IPS DF 4.7 (cell line): Measurements from ENCODE around the gene ERCC2.

Experiments
- DNase-seq: peaks from one replicate; pipeline ENCODE4 v3.0.0-alpha.2; 2013; ENCODE audit warnings: low spot score; ENCODE audit errors: extremely low read depth

ERCC2 gene

DNA sequence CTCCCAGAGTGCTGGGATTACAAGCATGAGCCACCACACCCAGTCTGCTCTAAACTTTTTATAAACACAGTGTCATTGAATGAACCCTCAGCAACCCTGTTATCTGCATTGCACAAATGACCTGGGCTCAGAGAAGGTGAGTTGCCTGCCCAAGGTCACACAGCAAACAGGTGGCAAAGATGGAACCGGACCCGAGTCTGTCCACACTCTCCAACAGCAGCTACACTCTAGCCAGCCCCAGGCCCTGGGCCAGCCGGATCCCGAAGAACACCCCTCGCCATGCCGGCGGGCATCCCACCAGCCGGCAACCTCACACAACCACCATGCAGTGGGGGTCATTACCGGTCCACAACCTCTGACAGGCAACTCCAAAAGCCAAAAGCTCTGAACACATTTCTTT, 14.5 kb downstream of the ERCC2 start:
- no peak for DNase-seq

DNA sequence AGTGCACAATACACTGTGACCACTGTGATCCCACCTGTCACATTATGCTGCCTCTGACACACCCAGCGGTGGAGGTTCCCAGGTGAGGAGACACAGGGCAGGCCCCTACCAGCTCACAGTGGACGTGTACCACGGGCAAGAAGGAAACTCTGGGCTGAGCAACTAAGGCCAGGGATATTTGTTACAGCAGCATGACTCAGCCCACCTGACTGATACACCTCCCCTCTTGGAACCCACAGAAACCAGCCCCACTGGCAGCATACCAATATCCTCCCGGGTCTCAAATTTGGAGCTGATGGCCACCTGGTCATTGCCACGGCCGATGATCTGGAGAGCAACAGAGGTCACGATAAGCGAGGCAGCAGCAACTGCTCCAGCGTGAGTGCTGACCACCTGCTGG, 15.0 kb downstream of the ERCC2 start:
- no peak for DNase-seq

DNA sequence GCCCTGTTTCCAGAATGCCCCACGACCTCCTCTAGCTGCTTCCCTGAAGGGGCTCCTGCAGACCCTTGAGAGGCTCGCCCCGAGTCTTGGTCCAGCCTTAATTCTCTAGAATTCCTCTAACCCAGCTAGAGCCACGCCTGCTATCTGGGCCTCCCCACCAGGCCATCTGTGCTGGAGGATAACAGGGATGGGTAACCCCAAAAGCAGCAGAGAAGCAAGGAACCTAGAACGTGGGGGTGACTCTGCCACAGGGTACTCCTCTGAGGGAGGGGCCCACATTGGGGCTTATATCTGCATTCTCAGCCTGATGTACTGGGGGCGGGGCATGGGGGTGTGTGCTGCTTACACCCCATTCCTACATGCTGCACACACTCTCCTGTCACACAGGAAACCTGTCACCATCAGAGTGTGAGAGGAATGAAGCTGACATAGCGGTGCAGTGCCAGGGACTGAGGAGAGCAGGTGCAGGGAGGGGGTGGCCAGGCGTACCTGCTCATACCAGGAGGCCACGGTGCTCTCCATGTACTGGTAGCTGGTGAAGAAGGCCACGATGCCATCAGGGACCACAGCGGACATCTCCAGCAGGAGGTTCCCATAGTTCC, 16.0 kb downstream of the ERCC2 start:
- DNase-seq: no peak

DNA sequence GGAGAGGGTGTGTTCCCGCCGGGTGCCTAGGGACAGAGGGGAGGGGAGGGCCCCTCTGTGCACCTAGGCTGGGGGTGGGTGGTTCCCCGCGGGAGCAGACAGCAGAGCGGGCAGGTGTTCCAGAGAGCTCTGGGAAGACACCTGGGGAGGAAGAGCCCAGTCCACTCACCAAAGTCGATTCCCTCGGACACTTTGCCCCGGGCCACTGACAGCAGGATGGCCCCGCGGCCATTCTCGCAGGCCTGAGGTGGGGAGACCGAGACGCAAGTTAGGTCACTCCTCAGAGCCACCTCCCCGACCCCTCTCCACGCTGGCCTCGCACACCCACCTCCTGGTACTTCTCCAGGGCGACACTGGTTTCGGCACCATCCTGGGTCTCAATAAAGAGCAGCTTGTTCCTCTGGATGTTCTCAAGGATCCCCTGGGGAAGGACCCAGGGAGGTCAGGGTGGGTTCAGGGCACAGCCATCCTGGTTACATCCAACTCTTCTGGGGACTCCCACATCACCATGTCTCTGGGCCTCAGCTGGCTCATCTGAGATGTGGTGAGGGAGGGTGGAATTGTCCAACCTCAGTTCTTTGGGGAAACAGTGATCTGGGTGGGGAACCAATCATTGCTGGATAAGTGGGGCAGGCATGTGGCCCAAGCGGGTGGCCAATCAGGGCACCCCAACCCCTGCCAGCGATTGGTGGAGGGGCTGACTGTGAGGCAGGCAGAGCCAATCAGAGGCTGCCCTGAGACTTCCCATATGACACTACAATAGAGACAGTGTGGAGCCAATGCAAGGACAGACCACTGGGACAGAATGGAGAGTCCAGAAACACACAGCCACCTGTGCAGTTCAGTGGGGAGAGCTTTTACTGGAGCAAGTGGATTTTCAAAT, 17.2 kb downstream of the ERCC2 start:
- DNase-seq: no peak

DNA sequence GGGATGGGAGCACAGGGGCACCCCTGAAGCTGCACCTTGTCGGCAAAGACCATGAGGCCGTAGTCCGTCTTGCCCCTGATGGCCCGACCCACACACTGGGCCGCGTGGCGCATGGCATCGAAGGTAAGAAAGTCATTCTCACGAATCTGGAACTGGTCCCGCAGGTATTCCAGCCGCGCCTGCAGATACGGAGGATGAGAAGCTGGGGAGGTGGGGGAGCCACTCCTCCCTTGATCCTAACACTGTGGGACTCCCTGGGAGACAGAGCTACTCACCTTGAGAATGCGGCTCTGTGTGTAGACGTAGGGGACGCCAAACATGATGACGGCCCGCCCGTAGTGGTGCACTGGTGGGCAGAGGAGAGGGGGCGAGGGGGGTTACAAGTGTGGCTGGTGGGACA, 17.9 kb downstream of the ERCC2 start:
- DNase-seq: no peak

DNA sequence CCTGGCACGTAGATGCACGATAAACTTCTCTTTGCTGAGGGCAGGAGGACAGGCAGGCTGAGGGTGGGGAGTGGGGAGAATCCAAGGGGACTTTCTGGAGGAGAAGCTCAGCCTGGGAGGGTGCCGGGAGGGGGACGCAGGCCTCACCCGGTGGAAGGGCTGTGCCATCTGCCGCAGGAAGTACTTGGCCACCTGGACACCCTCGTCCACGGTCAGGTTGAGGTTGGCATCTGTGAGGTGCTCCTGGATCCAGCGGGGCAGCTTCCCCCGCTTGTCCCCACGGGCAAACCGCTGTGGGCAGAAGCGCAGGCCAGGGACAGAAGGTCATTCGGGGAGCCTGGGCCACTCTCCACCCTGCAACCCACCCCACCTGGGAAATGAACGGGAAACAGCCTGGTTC, 18.3 kb downstream of the ERCC2 start:
- DNase-seq: no peak

DNA sequence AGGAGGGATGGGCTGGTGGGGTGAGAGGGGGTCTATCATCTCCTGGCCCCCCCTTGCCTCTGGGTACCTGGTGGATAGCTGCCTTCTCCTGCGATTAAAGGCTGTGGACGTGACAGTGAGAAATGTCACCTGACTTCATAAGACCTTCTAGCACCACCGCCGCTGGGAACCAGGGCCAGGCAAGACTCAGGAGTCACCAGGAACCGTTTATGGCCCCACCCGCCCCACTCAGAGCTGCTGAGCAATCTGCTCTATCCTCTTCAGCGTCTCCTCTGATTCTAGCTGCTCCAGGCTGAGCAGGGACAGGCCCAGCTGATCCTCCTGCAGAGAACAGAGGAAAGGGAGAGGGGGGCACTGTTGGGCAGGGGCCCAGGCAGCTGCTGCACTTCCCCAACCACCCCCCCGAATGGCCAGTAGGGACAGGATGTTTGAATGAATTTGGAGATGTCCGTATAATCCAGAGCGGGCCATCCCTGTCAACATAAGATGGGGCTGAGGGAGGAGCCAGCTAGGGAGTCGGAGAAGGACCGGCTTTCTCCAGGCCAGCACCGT, 18.9 kb downstream of the ERCC2 start:
- no peak for DNase-seq

DNA sequence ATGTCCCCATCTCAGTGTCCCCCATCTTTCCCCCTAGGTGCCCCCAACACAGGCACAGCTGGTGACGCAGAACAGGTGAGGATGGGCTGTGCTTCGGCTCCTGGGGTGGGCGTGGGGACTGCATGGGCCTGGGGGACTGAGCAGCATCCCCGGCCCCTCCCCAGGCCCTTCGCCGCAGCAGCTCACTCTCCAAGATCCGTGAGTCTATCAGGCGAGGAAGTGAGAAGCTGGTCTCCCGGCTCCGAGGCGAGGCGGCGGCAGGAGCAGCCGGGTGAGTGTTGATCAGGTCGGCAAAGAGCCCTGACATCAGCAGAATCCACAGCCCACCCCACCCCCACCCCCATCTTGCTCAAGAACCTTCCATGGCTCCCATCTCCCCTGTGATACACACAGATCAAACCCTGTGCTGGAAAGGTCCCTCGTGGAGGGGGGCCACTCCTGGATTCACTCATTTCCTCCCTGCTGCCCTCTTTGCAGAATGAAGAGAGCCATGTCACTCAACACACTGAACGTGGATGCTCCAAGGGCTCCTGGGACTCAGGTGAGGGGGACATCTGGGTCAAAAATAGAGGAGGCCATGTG, 19.8 kb downstream of the ERCC2 start:
- no peak for DNase-seq

DNA sequence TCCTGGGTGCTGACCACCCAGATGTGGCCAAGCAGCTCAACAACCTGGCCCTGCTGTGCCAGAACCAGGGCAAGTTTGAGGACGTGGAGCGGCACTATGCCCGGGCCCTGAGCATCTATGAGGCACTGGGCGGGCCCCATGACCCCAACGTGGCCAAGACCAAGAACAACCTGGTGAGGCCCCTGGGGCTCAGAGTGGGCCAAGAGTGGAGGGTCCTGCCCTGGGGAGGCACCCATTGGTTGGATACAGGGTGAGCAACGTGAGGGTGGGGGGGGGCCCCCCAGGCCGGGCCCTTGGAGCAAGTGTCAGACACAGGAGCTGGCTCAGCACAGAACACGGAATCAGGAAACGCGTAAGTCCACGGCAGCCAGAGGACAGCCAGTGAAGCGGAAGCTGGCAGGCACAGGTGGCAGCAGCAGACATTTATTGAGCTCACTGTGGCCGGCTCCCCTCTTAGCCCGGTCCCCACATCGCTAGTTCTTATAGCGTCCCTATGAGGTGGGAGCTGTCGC, 20.9 kb downstream of the ERCC2 start:
- DNase-seq: no peak

DNA sequence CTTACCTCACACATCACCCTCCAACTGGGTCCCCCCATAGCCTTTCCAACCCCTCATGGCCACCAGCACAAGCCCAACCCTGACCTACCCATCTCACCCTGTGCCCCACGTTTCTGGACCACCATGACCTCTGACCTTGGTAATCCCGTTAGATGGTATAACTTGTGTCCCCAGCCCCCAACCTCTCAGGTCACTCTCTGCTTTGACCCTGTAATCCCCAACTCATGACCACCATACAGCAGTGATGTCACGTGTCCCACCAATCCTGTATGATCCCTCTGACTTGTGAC, 21.3 kb downstream of the ERCC2 start:
- no peak for DNase-seq

DNA sequence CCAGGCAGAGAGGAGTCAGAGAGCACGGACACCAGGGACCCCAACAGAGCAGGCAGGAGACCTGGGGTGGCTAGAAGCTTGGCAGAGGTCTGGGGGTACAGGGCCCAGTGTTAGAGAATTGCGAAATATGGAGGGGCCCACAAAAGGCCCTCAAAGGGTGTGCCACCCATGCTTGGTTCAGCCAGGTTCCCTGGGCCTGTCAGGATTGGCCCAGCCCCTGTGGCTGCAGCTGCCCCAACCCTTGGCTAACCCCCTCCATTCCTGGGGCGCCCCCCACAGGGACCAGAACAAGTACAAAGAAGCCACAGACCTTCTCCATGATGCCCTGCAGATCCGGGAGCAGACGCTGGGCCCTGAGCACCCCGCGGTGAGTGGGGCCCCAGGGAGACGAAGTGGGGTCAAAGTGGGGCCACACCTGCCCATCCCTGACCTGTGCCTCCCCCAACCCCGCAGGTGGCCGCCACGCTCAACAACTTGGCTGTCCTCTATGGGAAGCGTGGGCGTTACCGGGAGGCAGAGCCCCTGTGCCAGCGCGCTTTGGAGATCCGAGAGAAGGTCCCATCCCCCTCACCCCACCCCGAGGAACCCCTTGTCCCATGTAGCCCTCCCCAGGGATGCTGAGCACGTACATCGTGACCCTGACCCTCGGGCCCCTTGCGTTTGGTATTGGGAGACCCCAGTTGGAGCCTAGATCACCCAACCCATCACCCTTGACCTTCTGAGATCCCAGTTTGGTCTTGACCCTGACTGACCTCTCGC, 21.8 kb downstream of the ERCC2 start:
- no peak for DNase-seq

DNA sequence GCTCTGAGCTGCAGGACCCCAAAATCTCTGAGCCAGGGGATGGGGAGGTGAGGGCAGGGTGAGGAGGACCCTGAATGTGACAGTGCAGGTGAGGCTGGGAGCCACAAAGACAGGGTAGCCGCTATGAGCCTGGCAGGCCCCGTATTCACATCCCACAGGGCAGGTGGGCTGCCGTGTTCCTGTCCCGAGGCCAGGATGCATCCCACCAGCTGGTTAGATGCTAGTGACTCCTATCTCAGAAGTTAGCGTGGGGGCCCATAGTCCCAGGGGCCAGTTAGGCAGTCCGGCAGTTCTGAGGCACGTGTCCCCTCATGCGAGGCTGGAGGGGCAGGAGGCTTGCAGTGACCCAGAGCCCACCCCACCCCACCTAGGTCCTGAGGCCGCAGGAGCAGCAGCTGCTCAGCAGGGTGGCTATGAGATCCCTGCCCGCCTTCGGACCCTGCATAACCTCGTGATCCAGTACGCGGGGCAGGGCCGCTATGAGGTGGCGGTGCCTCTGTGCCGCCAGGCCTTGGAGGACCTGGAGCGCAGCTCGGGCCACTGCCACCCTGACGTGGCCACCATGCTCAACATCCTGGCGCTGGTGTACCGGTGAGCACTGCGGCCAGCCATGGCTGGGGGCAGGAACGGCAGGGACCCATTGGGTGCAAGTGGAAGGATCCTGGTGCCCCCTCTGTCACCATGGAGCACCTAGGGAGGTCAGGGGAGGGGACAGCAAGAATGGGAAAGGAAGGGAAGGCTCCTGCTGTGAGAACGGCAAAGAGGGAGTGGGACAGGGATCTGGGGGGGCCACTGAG, 22.6 kb downstream of the ERCC2 start:
- DNase-seq: no peak

DNA sequence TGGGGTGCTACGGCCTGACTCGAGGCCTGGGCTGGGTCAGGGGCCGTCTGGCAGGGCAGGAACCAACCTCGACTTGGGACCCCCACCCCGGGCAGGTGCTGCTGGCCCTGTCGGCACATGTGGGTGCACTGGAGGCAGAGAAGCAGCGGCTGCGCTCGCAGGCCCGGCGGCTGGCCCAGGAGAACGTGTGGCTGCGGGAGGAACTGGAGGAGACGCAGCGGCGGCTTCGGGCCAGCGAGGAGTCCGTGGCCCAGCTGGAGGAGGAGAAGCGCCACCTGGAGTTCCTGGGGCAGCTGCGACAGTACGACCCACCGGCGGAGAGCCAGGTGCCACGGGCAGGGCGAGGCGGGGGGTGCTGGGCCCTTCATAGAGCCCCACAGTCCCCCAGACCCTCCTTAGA, 23.9 kb downstream of the ERCC2 start:
- no peak for DNase-seq

DNA sequence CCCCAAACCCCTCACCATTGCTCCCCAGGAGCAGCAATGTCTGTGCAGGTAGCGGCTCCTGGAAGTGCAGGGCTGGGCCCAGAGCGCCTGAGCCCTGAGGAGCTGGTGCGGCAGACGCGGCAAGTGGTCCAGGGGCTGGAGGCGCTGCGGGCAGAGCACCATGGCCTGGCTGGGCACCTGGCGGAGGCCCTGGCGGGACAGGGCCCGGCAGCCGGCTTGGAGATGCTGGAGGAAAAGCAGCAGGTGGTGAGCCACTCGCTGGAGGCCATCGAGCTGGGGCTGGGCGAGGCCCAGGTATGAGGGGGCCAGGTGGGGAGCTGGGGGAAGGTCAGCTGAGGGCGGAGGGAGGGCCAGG, 24.9 kb downstream of the ERCC2 start:
- no peak for DNase-seq

DNA sequence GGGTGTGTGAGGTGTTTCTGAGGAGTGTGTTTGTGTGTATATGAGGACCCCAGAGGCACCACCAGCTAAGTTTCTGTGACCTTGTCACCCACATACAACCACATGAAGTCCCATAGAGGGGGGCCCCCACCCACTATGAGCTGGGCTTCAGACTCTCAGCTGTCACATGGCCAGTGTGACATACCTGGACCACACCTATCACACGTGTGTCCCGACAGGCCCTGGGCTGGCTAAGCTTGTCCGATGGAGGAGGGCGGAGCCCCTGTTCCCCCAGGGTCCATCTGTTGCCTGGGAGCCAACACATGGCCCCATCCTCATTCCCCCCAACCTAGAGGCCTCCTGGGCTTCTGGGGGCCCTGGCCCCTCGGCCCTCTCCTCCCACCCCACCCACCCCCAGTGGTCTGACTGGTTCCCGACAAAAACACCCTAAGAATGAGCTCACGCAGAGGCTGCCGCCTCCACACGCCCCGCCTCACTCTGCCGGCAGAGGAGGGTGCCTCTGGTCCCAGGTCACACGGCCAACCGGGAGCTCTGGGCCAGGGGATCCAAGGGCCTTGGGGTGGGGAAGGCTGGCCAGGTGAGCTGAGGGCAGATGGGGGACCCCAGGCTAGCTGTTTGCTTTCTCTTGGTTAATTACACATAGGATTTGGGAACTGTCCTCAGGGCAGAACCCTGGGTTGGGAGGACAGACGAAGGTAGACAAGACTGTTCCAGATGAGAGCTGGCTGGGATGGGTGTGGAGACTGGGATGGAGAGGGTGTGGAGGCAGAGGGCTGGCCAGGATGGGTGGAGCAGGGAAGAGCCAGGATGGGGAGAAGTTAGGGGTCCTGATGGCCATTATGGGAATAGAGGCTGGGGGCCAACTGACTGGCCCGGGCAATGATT, 25.5 kb downstream of the ERCC2 start:
- DNase-seq: no peak

DNA sequence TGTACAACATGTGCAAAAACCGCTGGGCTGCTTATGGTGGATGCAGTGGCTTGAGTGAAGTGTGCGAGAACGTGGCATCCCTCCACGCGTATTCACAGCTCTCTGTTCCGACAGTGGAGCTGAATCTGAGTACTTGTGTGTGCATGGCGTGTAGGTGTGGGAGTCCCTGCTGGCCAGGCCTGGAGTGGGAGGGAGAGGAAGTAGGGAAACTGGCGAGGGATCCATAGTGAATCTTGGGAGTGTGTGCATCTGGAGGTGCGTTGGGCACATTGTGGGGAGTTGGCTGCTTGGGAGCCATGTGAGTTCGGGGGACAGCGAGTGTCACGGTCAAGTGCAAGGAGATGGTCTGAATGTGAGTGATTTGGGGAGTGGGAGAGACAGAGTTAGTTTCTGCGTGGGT, 27.5 kb downstream of the ERCC2 start:
- no peak for DNase-seq

DNA sequence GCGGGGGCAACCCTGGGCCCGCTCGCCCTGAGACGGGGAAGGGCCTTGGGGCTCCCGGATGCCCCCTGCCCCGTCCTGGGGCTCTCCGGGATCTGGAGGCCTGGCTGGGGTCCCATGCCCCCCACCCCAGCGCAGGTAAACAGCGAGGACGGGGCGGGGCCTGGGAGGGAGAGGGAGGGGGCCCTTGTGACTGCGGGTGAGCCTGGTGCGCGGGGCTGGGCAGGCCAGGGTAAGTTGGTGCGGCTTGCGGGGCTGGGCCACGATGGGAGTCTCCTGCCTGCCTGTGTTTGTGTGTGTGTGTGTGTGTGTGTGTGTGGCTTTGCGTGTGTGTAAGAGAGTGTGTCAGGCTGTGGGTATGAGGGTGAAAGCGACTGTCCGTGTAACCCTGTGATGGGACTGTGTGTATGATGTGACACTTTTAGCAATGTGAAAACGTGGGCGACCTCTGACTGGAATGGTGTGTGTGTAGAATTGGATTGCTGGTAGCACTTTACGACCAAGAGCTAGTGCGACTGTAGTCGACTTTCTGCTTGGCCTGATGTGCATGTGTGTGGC, 29.4 kb downstream of the ERCC2 start:
- no peak for DNase-seq

DNA sequence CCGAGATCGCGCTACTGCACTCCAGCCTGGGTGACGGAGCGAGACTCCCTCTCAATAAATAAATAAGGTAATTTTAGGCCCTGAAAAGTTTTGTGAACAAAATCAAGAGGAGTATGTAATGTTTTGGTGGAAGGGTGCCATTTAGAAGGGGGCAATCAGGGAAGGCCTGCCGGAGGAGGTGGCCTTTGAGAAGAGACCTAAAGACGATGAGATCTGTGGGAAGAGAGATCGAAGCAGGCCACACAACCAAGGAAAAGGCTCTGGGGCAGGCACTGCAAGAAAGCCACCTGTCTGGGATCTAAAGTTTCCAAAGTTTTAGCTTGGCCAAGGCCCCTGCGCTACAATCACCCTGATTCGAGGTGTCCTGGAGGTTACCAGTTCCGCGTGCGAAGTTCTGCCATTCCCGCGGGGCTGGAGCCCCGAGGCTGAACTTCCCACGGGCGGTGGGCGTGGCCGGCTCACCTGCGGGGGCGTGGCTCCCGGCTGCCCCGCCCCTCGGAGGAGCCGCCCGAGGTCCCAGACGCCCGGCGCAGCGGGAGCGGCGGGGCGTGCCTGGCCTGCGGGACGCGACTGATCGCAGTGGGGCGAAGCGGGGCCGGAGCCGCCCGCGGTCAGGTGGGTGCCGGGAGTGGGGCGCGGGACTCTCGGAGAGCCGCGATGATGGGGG, 30.0 kb downstream of the ERCC2 start, which contains the start of gene KLC3:
Gene KLC3 (plus strand): TSS at position 519 of the 667 bp plus-strand sequence. CDS start 4,792 bp downstream, outside the sequence.
- no peak for DNase-seq

DNA sequence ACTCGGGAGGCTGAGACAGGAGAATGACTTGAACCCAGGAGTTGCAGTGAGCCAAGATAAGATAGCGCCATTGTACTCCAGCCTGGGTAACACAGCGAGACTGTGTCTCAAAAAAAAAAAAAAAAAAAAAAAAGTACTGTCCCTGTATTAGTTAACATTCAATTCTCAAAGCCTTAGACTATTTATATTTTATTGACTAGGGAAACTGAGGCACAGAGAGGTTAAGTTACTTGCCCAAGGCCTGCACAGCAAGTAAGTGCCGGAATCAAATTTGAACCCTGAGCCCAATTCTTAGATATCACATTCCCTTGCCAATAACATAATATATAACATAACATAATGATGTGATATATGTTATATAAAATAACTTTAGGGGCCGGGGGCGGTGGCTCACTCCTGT, 30.7 kb downstream of the ERCC2 start:
- no peak for DNase-seq
